GM21786 (cell line): ENCODE results near the gene GAK.
"Not testable (repeated sequence)": the region's sequence is repeated elsewhere in the genome, so short reads cannot be mapped to it uniquely, and the experiment has no call there.

Source experiments
- ATAC-seq: cut with Tn5 transposase; IDR thresholded peaks from one replicate; pipeline ENCODE4 v1.9.1; 2021; ENCODE audit not compliant: unreplicated experiment

Gene GAK

DNA sequence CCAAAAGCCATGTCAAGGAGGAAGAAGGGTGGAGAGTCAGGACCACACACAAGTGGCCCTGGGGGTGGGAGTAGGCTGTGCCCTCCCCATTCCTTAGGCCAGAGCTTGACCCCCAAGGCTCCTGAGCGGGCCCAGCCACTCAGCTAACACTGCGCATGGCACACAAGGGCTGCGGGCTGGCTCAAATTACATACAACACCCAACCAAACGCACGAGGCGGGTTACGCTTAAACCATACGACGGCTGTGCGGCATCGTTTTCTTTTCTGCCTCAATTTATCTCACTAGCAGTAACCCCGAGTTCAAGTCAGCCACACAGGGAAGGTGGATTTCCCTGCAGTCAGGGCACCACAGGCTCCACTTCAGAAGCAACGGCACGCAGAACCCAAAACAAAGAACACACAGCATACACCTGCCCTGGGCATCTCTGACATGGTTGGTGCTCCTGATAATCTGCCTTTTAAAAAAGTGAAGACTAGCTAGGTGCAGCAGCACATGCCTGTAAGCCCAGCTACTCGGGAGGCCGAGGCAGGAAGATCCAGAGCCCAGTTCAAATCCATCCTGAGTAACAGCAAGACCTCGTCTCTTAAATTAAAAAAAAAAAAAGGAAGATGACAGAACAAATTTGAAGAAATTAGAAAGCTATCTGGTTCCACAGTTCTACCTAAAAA, 2.9 kb downstream of the GAK start:
- ATAC-seq, result no peak

DNA sequence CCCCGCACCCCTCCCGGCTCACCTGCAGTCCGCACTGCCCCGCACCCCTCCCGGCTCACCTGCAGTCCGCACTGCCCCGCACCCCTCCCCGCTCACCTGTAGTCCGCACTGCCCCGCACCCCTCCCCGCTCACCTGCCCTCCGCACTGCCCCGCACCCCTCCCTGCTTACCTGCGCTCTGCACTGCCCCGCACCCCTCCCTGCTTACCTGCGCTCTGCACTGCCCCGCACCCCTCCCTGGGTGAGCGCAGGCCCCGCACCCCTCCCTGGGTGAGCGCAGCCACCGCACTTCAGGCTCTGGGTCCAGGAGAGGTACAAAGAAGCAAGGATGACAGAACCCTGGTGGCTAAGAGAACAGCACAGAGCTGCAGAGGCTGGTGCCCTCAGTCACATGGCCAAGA, 4.5 kb downstream of the GAK start:
- ATAC-seq, result not testable (repeated sequence)

DNA sequence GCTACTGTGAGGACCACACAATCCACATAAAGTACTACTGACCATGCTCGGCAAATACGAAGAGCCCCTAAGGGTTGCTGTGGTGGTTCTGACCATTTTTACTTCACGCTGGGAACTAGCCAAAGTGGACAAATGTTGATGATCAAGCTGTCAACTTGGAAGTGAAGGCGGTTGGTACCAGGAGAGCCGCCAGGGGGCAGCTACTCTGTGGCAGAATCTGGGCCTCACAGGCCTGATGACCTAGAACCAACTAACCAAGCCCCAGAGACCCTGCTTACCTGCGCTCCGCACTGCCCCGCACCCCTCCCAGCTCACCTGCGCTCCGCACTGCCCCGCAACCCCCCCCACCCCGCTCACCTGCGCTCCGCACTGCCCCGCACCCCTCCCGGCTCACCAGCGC, 5.6 kb downstream of the GAK start:
- no peak for ATAC-seq

DNA sequence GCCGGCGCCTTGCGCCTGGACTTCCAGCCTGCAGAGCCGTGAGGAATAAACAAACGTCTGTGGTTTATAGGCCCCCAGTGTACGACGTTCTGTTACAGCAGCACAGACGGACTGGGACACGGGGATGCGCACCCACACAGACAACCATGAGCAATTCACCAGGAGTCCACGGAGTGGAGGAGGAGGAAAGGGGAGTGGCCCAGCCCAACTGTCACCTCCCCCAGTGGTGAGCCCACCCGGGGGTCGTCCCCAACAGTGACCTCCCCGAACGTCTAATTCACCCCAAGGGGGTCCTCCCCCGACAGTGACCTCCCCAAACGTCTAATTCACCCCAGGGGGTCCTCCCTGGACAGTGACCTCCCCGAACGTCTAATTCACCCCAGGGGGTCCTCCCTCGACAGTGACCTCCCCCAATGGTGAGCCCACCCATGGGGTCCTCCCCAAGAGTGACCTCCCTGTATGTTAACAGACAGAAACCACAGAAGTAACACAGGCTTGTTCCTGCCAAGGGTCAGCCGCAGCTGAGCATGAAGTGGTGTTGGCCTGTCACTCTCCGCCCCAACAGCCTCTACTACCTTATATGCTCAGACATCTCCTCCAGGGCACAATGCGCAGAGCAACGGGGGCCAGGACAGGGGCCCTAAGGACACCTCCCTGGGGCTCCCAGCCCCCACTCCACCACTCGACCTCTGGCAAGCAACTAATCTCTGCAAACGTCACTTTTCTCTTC, 6.2 kb downstream of the GAK start:
- no peak for ATAC-seq

GRCh38 chr4:925171-925570, 6.9 kb downstream of the GAK start:
- no peak for ATAC-seq

DNA sequence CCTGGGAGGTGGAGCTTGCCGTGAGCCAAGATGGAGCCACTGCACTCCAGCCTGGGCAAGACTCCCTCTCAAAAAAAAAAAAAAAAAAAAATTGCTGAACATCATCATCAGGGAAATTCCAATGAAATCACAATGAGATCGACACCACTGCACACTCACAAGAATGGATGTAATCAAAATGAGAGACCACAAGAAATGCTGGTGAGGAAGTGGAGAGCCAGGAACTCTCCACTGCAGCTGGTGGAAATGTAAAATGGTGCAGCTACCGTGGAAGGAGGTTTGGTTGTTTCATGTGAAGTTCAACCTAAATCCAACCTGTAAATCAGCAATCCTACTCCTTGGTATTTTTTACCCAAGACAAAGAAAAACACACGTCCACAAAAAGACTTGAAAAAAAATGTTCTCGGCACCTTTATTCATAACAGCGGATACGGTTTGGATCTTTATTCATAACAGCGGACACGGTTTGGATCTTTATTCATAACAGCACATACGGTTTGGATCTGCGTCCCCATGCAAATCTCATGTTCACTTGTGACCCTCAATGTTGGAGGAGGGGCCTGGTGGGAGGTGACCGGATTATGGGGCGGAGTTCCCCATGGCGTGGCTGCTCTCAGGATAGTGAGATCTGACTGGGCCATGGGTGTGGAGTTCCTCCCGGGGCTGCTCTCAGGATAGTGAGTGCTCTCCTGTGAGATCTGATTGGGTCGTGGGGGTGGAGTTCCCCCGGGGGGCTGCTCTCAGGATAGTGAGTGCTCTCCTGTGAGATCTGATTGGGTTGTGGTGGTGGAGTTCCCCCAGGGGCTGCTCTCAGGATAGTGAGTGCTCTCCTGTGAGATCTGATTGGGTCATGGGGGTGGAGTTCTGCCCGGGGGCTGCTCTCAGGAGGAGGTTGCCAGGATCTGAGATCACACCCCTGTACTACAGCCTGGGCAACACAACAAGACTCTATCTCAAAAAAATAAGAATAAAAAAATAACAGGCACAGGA, 7.7 kb downstream of the GAK start:
- ATAC-seq, result no peak

GRCh38 chr4:921830-922331, 10.2 kb downstream of the GAK start:
- ATAC-seq, result no peak

GRCh38 chr4:919004-919680, 13.0 kb downstream of the GAK start:
- not testable (repeated sequence) for ATAC-seq

DNA sequence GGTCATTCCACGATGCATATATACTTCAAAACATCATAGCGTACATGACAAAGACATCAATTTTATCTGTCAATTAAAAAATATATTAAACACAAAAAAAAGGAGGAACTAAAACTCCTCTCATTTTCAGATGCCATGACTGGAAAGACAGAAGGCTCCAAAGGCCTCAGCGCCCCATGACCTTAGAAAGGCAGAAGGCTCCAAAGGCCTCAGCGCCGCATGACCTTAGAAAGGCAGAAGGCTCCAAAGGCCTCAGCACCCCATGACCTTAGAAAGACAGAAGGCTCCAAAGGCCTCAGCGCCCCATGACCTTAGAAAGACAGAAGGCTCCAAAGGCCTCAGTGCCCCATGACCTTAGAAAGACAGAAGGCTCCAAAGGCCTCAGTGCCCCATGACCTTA, 13.5 kb downstream of the GAK start:
- not testable (repeated sequence) for ATAC-seq

- no peak for ATAC-seq
Observed at GRCh38 chr4:917992-918391, 14.1 kb downstream of the GAK start.

DNA sequence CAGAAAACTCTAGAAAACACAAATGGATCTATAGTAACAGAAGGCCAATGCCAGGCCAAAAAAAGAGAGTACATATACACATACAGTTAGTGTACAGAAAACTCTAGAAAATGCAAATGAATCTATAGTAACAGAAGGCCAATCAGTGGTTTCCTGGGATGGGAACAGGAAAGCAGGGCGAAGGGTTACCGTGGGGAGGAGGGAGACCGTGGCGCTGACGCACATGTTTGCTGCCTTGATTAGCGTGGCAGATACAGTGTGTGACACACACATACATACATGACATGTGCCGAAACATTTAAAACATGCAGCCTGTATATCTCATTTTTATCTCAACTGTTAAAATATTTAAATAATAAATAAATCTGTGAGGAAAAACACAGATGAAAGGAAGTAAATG, 14.7 kb downstream of the GAK start:
- ATAC-seq, result no peak

- ATAC-seq, result no peak
Observed at GRCh38 chr4:915595-915994, 16.5 kb downstream of the GAK start.

GRCh38 chr4:915041-915474, 17.1 kb downstream of the GAK start:
- no peak for ATAC-seq

GRCh38 chr4:914531-914930, 17.6 kb downstream of the GAK start:
- no peak for ATAC-seq

DNA sequence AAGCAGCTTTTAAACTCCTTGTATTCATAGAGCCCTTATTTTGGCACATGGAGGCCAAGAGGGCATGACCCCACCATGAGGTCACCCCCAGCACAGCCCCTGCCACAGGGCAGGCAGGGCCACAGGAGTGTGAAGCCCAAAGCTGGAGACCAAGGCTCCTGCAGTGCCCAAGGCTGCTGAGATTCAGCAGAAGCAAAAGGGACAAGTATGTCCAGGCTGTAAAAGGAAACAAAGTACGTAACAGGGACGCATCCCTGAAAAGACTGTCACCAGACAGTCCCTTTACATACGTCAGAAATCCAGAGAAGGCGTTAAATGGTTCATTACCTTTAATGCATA, 18.9 kb downstream of the GAK start:
- no peak for ATAC-seq

DNA sequence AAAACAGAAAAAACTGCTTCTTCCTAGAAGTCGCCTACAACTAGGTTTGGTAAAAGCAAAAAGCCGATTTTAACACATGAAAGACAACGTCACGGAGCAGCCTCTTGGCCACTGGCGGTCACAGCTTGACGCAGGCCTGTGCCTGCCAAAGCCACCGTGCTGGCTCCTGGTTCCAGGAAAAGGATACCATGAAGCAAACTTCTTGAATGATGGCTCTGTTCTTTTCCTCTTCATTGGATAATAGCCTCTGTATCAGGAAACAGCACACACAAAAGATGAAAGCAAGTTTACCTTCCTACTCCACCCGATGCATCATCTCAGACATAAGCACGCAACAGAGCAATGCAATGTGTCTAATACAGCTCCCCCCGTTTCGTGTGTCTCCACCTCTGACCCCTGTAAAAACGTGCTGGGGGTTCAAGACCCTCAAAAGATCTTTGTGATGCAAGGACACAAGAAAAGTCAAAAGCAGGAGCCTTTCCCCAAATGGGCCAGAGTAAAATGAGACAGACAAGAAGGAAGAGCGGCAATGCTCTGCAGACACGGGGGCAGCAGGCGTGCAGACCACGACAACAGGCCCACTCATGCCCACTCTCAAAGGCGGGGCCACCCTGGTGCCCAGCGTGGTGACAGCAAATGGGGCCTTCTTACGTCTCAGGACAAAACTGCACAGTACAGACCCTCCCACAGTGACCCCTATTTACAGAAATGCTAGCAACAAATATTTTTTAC, 19.4 kb downstream of the GAK start:
- no peak for ATAC-seq

GRCh38 chr4:911871-912490, 20.1 kb downstream of the GAK start:
- ATAC-seq, result no peak

GRCh38 chr4:911221-911751, 20.8 kb downstream of the GAK start:
- no peak for ATAC-seq

DNA sequence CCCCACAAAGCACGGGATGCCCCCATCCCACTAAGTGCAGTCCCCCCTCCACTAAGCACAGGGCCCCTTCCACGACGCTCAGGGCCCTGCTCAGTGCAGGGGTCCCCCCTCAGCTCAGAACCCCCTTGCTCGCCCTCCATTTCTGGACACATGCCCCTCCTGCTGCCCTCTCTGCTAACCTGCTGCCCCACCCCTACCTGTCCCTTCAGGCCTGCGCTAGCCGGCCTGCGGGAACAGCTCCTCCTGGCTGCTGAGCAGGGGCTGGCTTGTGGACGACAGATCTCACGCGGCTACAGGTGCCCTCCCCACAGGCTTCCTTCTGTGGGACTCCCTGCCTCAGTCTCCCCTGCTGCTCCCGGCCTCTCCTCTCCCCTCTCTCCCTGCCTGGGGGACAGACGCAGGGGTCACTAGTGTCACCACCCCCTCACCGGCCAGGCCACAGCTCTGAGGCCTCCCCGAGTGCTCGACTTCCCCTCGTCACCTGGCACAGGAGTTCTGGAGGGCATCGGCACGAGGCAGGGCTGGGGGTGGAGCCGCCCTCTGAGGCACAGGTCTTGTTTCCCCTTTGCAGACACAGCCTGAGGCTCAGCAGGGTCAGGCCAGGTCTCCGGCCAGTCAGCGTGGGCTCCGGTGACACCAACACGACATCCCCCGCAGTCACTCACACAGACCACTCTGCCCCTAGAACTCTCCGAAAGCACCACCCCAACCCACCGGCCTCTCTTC, 21.6 kb downstream of the GAK start:
- no peak for ATAC-seq
